G401.6 (cell line): ENCODE measurements around the gene RIPOR3.
A peak's percentile ranks its signal among the peaks of the same experiment; 100 is the strongest.

Experiments used
- FAIRE-seq: peaks from 2 replicates; lab custom pipeline; 2012; peaks lifted over from hg19 to GRCh38; lab: Jason Lieb, UNC

RIPOR3 gene, protein sequence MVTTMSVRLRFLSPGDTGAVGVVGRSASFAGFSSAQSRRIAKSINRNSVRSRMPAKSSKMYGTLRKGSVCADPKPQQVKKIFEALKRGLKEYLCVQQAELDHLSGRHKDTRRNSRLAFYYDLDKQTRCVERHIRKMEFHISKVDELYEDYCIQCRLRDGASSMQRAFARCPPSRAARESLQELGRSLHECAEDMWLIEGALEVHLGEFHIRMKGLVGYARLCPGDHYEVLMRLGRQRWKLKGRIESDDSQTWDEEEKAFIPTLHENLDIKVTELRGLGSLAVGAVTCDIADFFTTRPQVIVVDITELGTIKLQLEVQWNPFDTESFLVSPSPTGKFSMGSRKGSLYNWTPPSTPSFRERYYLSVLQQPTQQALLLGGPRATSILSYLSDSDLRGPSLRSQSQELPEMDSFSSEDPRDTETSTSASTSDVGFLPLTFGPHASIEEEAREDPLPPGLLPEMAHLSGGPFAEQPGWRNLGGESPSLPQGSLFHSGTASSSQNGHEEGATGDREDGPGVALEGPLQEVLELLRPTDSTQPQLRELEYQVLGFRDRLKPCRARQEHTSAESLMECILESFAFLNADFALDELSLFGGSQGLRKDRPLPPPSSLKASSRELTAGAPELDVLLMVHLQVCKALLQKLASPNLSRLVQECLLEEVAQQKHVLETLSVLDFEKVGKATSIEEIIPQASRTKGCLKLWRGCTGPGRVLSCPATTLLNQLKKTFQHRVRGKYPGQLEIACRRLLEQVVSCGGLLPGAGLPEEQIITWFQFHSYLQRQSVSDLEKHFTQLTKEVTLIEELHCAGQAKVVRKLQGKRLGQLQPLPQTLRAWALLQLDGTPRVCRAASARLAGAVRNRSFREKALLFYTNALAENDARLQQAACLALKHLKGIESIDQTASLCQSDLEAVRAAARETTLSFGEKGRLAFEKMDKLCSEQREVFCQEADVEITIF

DNA sequence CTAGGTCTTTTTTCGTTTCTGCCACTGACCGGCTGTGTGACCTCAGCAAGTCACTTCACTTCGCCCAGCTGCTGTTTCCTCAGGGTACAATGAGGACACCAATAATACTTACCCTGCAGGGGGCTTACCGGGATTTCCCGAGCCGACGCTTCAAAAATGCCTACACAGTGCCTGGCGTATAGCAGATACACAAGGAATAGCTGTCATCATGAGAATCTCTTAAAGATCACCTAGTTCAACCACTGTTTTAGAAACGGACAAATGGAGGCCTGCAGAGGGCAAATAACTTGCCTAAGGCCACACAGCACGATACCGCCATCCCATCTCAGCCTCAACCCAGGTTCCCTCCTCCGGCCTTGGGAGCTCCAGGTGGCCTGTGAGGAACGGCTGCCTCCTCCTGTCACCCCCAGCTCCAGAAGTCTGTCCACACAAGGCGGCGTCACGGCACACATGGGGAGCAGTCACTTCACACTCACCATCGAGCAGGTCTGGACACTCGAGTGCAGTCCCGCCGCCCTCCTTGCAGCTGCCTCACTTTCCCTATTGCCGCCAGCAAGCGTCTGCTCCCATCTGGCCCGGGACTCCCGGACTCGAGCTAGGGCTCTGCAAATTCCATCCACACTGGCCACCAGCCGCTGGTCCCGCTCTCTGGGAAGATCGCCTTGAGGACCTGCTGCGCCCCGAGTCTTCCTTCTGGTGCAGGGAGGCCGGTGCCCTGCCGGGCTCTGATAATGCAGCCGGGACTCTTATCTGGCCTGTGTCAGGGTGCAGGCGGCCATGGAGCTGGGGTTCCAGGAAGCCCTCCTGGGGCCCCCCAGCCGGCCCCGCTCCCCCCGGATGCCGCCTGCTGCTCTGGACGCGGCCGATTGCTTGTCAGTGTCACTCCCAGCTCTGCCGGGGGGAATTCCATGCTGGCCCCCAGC is at the start of gene RIPOR3:
TSS of gene RIPOR3 (minus strand) at position 893 of the 923 bp plus-strand sequence. CDS start at position 479, 414 bp downstream.
- no peak for FAIRE-seq

- no peak for FAIRE-seq
Observed at GRCh38 chr20:50737352-50737751, 46.0 kb upstream of the RIPOR3 start.

GRCh38 chr20:50735813-50736212 is 44.5 kb upstream of the RIPOR3 start:
- no peak for FAIRE-seq

GRCh38 chr20:50734730-50735679 is 43.7 kb upstream of the RIPOR3 start:
- FAIRE-seq = no peak

DNA sequence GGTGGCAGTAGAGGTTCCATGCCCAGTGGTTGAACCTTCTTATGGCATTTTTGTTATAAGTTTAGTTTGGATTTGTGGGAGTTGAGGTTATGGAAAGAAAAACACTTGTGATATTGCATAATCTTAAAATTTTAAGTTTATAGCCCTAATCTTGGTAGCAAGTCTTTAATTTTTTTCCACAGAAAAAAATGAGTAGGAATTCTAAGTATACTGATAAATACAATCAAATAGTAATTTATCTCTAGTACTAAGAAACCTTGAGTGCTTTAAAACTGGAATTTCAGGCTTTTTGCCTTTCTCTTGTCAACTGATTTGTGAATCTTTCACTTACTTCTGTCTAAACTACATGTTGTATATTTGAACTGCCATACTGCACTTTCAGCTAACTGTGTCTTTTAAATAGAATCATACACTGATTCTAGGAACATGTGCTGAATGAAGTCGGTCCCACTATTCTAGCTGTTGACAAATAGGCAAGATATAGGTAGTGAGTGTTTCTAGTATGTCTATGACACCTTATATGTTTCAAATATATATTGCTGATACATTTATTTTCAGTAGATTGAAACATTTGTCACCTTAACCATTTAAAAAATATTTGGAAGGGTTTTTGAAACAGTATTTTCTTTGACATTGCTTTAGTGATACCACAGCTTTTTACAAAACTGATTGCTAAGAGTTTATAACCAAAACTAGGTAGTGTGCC is 42.5 kb upstream of the RIPOR3 start:
- FAIRE-seq = no peak

DNA sequence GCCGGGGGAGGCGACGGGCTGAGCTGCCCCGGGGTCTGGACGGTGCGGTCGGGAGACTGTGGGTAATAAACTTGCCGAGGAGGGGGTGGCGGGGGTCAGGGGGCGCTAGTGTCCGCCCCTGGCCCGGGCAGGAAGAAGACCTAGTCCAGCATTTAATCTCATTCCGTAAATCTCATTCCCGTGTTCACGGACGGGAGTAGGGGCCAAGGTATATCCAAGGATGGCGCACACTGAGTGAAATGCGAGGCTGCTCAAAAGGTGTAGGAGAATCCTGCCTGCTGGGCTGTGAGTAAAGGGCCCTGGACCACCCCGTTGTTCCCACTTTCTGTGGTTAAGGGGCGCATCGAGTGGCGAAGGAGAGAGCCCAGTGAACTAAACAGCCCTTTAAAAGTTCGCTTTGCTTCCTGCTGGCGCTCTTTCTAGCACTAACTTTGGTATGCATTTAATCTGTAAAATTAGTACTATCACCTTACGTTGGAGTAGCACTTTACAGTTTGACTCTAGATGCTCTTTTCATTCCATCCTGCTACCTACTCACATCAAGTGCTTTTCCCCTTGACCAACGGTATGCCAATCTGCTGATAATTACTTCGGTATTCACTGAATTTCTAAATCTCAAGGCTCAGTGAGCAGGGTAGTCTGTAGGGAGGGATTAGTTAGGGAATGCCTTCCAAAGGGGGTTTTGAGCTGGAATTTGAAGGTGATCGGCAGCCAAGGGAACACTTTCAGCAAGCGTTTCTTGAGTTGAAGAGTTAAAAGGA is 40.8 kb upstream of the RIPOR3 start:
- no peak for FAIRE-seq

DNA sequence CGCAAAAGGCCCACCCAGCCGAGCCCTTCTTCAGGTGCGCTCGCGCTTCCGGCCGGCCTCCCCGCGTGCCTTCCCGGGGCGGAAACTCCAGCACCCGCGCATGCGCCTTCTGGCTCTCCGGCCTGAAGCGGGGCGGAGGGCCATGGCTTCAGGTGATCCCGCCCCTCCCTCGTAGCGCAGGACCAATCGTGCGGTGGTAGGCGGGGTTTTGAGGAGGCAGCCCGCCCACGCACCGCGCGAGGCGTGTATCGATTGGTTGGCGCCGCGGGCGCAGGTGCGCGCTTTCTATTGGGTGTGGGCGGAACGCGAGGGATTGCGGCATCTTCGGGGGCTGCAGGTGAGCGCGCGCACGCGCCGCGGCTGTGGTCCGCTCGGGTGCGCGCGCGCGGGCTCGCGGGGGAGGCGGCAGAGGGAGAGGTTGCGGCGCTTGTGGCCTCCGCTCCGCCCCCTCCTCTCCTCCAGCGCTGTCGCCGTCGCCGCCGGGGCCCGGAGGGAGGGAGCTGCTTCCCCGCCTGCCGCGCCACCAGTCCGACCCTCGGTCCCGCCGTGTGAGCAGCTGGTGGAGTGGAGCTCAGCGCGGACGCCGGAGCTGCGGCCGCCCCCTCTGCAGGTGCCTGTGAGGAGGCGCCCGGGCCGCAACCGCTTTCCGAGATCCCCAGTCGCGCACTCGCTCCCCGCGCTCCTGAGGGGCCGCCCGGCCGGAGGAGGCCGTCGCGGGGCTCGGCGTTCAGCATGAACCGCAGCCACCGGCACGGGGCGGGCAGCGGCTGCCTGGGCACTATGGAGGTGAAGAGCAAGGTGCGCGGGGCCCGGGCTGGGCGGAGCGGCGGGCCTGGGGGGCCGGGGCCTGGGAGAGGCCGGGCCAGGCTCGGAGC is 40.0 kb upstream of the RIPOR3 start, which contains the start of gene PARD6B:
TSS of gene PARD6B (plus strand) at position 526 of the 875 bp plus-strand sequence. CDS start at position 733, 207 bp downstream.
- FAIRE-seq = peak; percentile 93

DNA sequence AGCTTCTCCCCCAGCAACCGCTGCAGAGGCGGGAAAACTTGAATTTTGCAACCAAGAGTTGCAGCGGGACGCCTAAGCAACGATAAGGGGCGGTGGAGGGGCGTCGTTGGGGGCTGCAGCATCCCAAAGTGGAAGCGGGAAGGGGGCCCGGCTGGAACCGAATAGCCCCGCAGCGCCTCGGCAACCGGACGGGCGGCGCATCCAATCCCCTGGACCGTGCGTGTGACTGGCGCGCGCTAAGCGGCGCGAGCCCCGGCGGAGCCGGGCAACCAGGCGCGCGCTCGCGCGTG is 39.4 kb upstream of the RIPOR3 start:
- FAIRE-seq = no peak

DNA sequence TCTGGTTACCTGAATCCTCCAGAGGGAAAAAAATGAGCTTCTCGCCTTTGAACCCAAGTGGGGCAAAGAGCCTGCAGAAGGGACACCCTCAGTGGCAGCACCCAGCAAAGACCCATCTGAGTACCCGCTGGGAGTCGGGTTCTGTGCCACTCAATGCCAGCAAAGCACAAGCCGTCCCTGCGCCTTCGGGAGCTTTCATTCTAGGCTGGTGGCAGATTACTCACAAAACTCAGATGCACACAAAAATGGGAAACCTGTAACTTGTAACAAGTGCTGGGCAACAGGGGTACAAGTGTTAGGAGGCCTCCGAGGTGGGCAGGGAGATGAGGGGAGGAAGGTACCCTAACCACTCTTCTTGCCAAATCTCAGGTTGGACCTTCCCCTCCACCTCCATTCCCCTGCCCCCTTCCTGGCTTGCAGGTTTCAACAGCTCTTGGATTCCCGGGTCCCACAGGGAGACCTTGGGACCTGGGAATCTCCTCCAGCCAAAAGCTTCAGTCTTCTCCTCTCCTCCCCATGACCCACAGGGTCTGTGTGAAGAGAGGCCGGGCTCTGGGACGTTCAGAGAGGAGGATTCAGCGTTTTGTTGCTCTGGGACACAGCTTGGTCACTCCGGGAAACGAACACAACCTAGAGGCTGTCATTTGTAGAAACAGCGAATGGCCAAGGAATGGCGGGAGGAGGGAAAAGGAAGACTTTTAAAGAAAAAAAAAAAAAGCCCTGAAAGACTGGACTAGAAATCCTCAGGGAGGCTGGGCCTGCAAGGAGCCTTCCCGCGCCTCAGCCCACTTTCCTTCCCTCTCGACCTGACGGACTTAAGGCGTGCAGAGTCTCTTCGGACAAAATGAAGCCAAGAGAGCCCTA is 38.8 kb upstream of the RIPOR3 start:
- no peak for FAIRE-seq

- FAIRE-seq = no peak
Observed at GRCh38 chr20:50728981-50729874, 37.9 kb upstream of the RIPOR3 start.

- no peak for FAIRE-seq
Observed at GRCh38 chr20:50728486-50728980, 37.2 kb upstream of the RIPOR3 start.

- peak; percentile 27 for FAIRE-seq
Observed at GRCh38 chr20:50727792-50728485, 36.6 kb upstream of the RIPOR3 start.

- no peak for FAIRE-seq
Observed at GRCh38 chr20:50726955-50727791, 35.8 kb upstream of the RIPOR3 start.

GRCh38 chr20:50725724-50726005 is 34.3 kb upstream of the RIPOR3 start:
- FAIRE-seq = no peak
